ENCODE data around the gene SSR3.
"Not testable (repeated sequence)": the region's sequence is repeated elsewhere in the genome, so short reads cannot be mapped to it uniquely, and the experiment has no call there.

The SSR3 gene

DNA sequence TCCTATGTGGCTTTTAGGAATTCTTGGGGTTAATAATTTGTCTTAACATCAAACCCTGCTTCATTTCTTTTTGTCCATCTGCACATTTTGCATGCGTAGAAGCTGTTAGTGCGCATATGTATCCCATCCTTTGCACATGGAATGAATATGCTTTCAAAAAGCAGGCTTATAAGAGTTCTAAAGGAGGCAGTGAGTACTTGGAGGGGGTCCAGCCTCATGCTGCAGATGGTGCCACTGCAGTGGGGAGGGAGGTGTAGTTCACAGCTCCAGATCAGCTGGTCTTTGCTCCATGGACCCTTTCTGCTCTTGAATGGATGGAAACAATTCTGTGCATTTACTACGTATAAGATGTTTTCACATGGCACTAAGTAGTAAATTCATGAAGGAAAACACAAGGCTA, 20.7 kb upstream of the SSR3 start:
- DNase-seq, result no peak

DNA sequence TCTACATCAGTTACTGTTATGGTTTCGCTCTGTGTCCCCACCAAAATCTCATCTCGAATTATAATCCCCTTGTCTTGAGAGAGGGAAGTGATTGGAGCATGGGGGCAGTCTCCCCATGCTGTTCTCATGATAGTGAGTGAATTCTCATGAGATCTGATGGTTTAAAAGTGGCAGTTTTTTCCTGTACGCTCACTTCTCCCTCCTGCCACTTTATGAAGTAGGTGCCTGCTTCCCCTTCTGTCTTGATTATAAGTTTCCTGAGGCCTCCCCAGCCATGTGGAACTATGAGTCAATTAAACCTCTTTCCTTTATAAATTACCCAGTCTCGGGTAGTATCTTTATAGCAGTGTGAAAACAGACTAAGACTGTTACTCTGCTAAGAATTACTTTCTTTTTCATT, 15.0 kb upstream of the SSR3 start:
- DNase-seq, result not testable (repeated sequence)

DNA sequence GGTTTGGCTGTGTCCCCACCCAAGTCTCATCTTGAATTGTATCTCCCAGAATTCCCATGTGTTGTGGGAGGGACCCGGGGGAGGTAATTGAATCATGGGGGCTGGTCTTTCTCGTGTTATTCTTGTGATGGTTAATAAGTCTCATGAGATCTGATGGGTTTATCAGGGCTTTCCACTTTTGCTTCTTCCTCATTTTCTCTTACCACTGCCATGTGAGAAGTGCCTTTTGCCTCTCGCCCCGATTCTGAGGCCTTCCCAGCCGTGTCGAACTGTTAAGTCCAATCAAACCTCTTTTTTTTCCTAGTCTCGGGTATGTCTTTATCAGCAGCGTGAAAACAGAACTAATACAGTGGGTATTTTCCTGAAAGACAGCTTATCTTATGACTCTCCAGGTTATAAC, 14.1 kb upstream of the SSR3 start:
- not testable (repeated sequence) for DNase-seq

DNA sequence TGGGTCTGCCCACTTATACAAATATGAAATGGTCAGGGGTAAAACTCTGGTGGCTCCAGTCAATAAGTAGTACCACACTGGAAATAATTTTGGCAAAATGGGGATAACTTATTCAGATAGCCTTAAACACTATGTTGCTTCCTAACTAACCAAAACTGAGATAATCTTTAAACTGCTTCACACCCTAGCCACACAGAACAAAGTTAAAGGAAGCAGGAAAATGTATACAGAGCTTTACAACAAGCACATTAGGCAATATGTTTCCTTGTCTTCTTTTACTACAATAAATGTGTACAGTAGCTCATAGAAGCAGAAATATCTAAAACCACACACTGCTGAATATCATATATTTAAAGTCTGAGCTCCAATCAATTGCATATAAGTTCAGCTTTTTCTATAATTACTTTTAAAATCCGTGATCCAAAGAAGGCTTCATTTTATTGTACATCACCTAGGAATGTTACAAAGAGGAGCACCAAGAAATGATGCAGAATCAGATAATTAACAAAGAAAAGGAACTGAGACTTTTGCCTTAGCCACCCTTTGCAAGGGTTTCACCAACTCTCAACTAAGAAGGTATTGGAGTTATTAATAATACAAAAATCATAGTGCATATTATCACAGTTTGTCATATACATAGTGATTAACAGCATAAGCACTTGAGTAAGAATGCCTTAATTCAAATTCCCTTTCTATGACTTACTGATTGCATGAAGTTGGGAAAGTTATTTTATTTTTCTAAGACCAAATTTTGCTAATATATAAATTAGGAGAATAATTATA, 9.2 kb upstream of the SSR3 start:
- DNase-seq, result no peak

DNA sequence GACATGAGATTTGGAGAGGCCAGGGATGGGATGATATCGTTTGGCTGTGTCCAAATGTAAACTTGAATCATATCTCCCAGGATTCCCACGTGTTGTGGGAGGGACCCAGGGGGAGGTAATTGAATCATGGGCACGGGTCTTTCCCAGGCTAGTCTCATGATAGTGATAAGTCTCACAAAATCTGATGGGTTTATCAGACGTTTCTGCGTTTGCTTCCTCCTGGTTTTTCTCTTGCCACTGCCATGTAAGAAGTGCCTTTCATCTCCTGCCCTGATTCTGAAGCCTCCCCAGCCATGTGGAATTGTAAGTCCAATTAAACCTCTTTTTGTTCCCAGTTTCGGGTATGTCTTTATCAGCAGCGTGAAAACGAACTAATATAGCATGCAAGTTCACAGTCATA, 7.6 kb upstream of the SSR3 start:
- DNase-seq, result not testable (repeated sequence)

DNA sequence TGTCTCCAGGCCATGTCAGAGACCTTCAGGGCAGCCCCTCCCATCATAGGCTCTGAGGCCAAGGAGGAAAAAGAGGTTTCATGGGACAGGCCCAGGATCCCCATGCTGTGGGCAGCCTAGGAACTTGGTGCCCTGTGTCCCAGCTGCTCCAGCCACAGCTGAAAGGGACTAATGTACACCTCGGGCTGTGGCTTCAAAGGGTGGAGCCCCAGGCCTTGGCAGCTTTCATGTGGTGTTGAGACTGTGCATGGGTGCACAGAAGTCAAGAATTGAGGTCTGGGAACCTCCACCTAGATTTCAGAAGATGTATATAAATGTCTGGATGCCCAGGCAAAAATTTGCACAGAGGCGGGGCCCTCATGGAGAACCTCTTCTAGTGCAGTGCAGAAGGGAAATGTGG, 6.6 kb upstream of the SSR3 start:
- DNase-seq, result no peak

DNA sequence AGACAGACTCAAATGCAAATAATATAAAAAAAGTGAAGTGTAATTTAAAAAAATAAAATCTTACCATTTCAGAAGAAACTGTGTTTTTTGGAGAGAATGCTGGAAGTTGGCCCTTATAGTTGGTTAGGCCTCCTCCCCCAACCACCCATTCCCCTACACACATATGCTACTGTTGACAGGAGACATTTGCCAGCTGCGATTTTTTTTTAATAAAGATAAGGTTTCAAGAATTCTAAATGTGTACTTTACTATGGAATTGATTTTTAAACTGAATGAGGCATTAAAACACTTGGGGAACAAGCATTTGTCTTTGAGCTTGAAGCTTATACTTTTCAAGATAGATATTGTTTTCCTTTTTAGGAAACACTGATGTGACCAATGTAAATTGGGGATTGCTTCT, 4.4 kb upstream of the SSR3 start:
- no peak for DNase-seq

DNA sequence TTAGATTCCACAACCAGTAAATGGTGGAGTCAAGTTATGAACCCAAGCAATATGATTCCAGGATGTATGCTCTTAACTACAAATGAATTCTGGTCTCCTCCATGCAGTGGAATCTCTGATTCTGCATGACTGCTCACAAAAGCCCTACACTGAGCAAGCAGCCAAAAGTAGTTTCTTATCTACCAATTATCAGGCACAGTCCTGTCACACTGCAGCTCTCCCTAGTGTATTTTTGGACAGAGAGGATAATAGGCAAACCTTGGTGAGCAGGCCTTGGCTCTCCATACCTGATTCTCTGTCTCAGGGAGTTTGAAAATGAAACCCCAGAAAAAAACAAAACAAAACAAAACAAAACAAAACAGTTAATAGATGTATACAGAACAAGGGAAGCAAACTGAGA, 3.5 kb upstream of the SSR3 start:
- no peak for DNase-seq

DNA sequence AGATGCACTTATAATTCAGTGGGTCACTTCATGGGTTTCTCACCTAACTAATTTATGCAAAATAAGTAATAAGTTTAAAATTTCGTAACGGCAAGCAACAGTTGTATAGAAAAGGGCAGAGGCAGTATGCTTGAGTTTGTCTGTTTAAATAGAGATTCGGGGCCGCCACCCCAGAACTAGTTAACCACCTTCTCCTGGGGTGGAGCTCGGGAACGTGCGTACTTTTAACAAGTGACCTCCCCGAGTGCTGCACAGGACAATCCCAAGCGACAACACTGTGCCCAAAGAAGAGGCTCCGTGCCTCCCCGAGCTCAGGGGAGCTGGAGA, 439 bp downstream of the SSR3 start:
- DNase-seq, result no peak

DNA sequence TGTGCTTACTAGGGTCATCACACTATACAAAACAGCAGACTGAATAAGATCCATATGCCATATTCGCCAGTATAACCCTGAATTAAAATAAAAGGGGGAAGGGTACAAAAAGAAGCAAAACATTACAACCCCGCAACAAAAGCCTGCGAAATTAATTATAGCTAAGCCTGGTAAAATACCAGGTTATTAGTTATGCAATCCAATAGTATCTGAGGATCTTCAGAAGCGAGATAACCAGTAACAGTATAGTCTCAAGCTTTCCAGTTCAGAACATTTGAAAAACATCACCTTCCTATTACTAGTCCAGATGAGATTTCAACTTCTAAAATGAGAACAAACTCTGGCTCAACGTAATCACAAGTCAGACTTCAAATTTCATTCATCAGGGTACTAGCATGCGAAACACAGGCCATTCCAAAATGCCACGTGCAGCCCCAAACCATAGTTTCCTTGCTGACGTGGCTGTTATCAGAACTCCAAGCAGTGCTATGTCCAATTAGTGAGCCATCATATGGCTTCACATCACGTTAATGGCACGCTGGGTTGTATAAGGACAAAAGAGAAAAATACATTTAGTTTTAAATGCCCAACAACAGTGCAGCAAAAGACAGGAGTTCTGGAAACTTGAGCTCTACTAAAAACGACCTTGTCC, 1.1 kb downstream of the SSR3 start:
- DNase-seq, result no peak

DNA sequence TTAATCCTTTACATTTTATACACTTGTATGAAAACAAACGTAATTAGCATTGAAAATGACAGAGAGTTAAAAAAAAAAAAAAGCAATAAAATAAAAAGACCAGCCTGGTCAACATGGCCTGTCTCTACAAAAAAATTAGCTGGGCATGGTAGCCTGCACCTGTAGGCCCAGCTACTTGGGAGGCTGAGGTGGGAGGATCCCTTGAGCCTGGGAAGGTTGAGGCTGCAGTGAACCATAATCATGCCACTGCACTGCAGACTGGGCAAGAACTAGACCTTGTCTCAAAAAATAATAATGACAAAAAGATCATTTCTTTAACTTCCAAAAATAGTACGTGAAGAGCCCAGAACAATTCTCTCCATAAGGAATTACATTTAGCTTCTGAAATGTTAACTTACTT, 1.9 kb downstream of the SSR3 start:
- no peak for DNase-seq

DNA sequence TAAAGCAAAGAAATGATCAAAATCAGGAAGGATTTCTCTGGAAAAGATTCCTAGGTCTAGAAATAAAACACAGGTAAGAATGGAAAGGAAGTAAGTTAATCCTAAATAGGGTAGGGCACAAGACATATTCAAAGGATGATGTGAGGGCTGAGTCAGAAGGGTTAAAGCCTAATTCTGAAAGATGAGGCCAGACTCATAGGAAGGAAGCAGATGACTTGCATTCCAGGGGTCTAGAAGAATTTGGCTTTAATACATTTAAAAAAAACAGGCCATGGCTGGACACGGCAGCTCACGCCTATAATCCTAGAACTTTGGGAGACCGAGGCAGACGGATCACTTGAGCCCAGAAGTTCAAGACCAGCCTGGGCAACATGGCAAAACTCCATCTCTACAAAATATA, 3.2 kb downstream of the SSR3 start:
- no peak for DNase-seq

DNA sequence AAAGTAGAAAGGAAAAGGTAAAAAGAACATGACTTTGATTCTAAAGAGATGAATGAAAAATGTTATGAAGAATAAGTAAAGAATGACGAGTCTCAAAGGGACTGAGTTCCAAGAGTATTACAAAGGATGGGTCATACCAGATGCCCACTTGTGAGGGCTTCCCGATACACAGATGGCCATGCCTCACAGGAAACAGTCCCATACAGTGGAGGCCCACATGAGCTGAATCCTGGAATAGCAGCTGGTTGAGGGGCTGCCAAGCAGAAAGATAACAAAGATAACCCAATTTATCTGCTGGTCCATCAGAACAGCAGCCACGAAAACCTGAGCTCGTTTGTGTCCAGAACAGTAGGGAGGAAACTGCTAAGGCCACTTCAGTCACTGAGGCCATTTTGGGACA, 3.7 kb downstream of the SSR3 start:
- DNase-seq, result no peak

DNA sequence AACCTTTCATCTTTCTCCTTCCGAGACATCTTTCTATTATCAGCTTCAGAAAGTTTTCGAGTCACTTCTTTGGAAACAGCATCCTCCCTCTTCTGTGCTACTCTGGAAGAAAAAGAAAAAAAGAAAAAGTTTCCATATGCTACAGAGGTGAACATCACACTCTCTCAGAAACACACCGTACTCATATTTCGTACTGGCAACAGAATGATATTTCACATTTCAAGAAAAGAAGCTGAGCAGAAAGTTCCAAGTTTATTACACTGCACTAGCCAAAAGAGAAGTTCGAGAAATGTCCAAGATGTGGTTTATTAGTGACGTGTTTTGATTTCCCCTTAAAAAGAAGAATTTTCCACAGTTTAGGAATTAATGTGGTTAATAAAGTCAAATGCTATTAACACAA, 6.0 kb downstream of the SSR3 start:
- DNase-seq, result no peak

DNA sequence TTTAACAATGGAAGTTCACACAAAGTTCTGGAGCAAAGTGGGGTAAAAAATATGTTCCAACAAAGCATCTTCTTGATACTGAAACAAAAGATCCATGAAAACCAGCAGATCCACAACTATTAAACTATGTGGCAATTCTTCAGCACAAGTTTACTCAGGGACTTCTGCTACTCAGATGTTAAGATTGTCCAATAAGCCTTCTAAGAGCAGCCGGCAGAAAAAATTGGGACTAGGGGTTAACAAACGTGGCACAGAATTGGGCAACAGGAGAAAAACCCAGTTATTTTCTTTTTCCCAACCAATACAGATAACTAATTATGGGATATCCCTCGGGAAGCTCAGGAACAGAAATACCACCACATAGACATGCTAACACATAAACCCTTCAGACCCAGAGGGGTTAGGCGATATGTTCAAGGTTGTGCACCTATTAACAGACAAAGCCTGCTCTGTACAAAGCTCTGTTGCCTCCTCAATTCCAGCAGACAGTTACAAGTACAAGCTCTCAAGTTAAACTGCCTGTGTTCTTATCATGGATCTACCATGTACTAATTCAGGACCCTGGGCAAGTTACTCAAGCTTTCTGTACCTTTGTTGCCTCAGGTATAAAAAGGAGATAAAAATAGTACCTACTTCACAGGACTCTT, 6.8 kb downstream of the SSR3 start:
- DNase-seq, result no peak

DNA sequence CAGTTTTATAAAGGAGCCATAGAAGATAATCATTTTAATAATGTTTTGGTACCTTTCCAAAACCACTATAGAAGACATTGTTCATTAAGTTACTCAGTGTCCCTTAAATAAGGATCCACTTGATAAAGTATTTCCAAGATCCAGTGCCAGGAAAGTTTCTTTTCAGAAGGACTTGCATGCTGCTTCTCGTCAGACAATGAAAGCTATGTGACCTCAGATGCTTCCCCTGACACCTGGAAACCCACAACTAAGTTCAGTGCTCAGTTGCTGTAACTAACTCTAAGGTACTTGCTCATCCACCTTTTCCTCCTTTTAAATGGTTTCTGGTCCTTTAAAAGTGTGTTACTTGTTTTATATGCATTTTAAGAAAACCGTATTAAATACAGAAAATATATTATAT, 7.3 kb downstream of the SSR3 start:
- no peak for DNase-seq

DNA sequence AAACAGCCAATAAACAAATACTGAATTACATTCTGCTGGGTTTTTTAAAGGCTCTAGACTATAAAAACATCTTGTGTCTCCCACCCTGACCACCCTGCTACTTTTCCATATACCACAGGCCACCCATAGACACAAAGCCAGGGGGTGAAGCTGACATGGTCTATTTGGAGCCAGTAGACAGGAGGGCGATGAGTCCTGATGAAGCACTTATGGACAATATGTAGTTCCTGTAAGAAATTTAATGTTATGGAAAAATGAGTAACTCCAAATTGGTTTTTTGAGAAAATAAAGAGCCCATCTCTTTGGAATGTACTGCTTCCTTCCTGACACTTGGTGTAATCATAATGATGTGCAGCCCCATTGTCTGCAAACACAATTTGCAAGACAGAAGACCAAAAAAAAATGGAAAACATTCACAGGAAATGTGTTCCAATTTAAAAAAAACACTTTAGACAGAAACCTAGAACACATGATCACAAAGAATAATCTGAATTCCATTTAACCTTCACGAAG, 11.8 kb downstream of the SSR3 start:
- no peak for DNase-seq

DNA sequence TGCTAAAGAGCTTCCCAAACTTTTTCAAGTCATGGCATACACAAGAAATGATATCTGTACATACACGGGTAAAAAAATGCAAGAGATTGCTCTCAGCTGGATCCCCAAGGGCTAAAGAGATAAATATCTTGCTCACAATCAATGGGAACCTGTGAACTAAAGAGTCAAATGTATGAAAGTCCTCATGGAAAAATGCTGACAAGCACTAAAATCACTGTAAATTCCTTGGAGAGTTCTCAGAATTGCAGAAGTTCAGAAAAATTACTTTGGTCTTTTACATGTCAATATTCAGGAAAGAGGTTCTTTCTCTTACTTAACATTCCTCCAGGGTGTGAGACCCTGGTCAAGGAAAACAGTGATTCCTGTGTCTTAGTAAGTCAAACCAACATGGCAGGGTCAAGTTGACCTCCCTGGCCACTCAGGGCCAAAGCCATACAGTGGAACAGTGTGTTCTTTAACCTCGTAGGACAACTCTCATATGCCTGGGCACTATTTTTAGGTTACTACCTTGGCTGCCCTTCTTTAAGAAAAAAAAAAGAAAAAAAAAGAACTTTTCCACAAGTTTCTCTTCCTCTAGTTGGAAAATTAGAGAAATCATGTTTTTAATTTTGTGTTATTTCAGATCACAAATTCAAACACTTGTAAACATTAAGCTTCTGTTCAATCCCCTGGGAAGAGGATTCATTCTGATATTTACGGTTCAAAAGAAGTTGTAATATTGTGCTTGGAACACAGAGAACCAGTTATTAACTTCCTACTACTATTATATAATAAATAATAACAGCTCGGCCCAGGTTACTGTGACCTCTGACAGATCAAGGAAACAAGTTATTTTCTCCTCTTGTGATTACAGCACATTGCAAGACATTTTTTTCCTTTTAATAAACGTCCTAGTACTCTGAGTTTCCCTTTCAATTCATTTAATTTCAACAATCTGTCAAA, 12.5 kb downstream of the SSR3 start:
- DNase-seq, result no peak

DNA sequence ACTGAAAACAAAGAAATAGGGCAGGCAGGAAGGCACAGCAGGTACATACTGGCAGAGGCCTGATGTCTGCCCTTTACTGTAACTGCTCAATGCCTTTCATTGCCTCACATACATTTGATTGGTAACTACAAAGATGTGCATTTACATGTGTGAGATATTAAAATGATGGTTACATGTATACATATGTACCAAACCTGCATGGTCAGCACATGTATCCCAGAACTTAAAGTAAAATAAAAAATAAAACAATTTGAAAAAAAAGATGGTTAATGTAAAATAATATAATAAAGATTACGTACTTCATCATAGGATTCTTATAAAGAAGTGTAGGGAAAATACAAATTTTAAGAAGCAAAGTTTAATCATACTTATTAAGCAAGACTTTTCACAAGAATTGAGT, 15.1 kb downstream of the SSR3 start:
- no peak for DNase-seq

DNA sequence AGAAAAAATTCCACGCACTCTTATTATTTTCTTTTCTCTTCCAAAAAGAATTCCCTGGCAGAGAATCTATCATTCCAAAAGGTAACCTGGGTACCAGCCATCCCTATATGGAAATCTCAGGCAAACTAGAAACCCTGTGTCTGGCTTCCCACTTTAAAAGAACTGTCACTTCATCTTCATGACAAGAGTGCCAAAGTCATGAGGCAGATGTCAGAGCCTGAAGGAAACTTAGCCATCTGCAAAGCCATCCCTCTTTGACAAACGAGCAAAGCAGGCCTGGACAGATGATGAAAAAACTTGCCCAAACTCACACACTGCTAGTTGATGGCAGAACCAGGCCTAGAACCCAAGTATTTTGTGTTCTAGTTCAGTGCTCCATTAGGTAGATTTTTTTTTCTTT, 15.9 kb downstream of the SSR3 start:
- no peak for DNase-seq

DNA sequence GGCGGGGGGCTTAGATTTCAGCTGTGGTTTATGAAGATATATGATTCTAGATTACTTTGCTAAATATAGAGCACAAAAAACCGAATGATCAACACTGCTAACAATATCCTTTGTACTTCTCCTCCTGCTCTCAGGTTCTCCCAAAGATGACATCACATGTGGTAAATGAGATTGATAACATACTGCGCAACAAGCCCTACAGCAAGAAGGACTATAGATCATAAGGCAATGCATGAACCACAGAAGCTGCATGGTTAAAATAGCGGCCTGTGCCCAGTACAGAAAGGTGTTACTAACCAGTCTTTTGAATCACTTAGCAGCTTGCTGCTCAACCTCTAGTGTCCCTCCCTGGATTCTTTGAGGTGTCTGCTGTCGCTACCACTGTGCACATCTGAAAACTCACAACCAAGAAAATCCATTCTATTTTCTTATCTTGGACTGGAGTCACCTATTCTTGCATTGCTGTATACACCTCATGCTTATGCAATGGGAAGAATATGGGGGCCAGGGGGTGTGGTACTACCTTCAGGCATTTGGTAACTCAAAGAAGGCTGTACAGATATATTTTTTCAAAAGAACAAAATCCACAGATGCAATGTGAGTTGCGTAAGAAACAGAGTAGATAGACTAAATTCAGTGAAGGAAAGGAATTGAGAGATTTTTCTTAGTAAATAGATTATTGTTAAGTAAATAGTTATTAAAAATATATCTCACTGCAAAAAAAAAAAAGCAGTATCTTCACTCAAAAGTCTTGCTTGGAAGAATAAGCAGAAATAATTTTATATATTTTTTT, 18.2 kb downstream of the SSR3 start:
- DNase-seq, result no peak

DNA sequence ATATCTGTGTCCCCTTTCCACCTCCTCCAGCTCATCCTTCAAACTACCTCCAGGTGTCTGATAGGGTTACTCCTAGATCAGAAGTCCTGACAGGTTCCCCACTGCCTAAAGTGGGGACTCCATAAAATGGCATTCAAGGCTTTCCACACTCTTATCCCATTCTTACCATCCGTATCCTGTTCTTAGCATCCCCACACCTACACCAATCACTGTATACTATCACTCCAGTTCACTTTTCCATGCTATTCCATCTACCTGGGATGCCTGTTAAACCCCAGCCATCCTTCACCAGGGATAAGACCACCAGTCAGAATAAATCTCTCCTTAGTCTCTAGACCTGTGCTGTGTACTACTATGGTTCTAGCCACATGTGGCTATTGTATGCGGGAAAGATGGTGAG, 19.1 kb downstream of the SSR3 start:
- DNase-seq, result no peak

Measured in effector CD8-positive, alpha-beta T cell (primary cell).